GM13977 (cell line): ENCODE data around the gene PROSER2.

Experiments
- DNase-seq: peaks from one replicate; pipeline ENCODE4 v3.0.0; 2012; ENCODE audit warnings: low spot score
- CTCF ChIP-seq: IDR thresholded peaks from 2 replicates; pipeline ENCODE4 v1.5.1; 2012; ENCODE audit warnings: mild to moderate bottlenecking, control low read depth; ENCODE audit not compliant: insufficient read depth; ENCODE audit errors: extremely low read depth, missing control alignments
- in situ Hi-C: fragments of 300-500 bp; cut with MboI; formaldehyde crosslinking; loops from one replicate; pipeline ENCODE4 v1.12.0; 2022; ENCODE audit warnings: low sequenced_read_pairs, low pct_unique_long_range_greater_than_20kb, mixed read lengths, inconsistent platforms; ENCODE audit not compliant: unreplicated experiment

Gene PROSER2

GRCh38 chr10:11898033-11898371 lies 74.8 kb downstream of the PROSER2 start:
- no peak for DNase-seq
- TF ChIP-seq CTCF = no peak
- in situ Hi-C loops = no loop called here

GRCh38 chr10:11898372-11899066 lies 75.4 kb downstream of the PROSER2 start:
- DNase-seq = no peak
- in situ Hi-C loops = no loop called here
- TF ChIP-seq CTCF = no peak

- no peak for DNase-seq
- in situ Hi-C loops = no loop called here
- TF ChIP-seq CTCF = no peak
These were observed 76.1 kb downstream of the PROSER2 start for GRCh38 chr10:11899067-11899876.

- TF ChIP-seq CTCF = no peak
- DNase-seq = no peak
- in situ Hi-C loops = no loop called here
These were observed 77.8 kb downstream of the PROSER2 start for GRCh38 chr10:11901036-11901301.

GRCh38 chr10:11901454-11901832 lies 78.3 kb downstream of the PROSER2 start:
- no peak for TF ChIP-seq CTCF
- in situ Hi-C loops = no loop called here
- DNase-seq = no peak

- TF ChIP-seq CTCF = no peak
- DNase-seq = no peak
- in situ Hi-C loops = no loop called here
These were observed 78.8 kb downstream of the PROSER2 start for GRCh38 chr10:11901833-11902475.
